ENCODE results near the gene DLG2. TPM values are rescaled to one million over a fixed set of nuclear protein-coding genes. Genes with fewer than 3 reads are reported as not detected.
"Not testable (repeated sequence)": the region's sequence is repeated elsewhere in the genome, so short reads cannot be mapped to it uniquely, and the experiment has no call there.

The DLG2 gene
- polyA plus RNA-seq, 2 donors = 2.6 to 6.7 TPM

DNA sequence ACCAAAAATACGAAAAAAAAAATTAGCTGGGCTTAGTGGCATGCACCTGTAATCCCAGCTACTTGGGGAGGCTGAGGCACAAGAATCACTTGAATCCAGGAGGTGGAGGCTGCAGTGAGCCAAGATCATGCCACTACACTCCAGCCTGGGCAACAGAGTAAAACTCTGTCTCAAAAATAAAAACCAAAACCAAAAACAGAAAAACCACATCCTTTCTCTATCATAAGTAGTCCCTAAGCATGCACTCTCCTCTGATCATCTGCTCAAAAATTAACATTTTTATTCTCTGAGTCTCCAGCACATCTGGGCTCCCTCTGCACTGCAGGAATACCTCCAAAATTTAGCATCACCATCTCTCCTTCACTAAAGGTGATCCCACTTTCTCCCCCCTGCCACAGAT is 516.9 kb downstream of the DLG2 start:
- 63 to 77% methylated on average over 1 of the region's 1 CpG for WGBS, 2 donors
- not testable (repeated sequence) for H3K9me3 ChIP-seq (ENCODE audit: control insufficient read depth in 2 of 2, insufficient read depth in 1 of 2, low read depth in 1 of 2, low read length in 1 of 2); H3K4me3 ChIP-seq (ENCODE audit: low read depth in 1 of 2, low read length in 2 of 2); H3K27ac ChIP-seq (ENCODE audit: low read depth in 2 of 2, low read length in 1 of 2); H3K4me1 ChIP-seq (ENCODE audit: control insufficient read depth in 2 of 2, insufficient read depth in 2 of 2, low read length in 1 of 2); H3K36me3 ChIP-seq (ENCODE audit: control insufficient read depth in 2 of 2, insufficient read depth in 2 of 2, low read length in 1 of 2); H3K27me3 ChIP-seq (ENCODE audit: control insufficient read depth in 1 of 2, insufficient read depth in 2 of 2, low read length in 2 of 2)

DNA sequence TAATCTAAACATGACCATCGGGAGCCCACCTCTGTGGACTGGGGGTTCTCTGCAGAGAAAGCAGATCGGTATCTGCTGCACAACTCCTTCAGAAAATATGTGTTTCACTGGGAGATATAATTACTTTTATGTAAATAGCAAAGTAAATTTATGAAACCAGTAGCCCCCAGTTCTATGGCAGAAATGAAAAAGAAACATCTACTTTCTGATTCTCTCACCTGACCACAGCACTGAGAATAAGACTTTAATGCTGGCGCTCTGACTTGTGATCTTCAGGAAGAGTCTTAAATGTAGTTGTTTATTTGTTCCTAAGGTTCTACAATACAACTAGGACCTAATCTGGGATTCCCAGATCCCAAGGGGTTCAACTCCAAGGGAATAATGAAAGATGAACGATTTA is 518.0 kb downstream of the DLG2 start:
- no peak overlapping the region for H3K4me3 ChIP-seq (ENCODE audit: low read depth in 1 of 2, low read length in 2 of 2)
- H3K4me1 ChIP-seq (ENCODE audit: control insufficient read depth in 2 of 2, insufficient read depth in 2 of 2, low read length in 1 of 2) = no peaks in the 10 kb centered on the region
- no peaks in the 10 kb centered on the region for H3K36me3 ChIP-seq (ENCODE audit: control insufficient read depth in 2 of 2, insufficient read depth in 2 of 2, low read length in 1 of 2)
- no peak overlapping the region for H3K27ac ChIP-seq (ENCODE audit: low read depth in 2 of 2, low read length in 1 of 2)
- WGBS, 2 donors = 77 to 86% methylated on average over 4 of the region's 4 CpGs
- H3K9me3 ChIP-seq (ENCODE audit: control insufficient read depth in 2 of 2, insufficient read depth in 1 of 2, low read depth in 1 of 2, low read length in 1 of 2) = no peaks in the 10 kb centered on the region
- no peaks in the 10 kb centered on the region for H3K27me3 ChIP-seq (ENCODE audit: control insufficient read depth in 1 of 2, insufficient read depth in 2 of 2, low read length in 2 of 2)

DNA sequence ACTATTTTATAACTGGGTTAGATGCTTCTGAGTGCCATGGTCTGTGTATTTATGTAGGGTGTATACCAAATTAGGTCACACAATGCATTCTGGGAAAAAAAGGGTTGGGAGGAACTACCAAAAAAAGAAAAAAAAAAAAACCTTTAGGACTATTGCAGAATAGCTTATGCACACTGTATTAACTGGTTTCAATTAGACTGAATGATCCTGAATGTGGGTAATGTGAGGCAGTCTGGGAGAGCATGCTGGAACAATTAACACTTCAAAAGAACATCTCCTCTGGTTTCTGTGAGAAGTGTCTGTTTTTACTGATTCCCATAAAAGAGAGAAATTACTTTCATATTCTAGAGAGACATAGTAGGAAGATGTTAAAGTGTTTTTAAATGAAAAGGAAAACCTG is 521.3 kb downstream of the DLG2 start:
- Histone ChIP-seq H3K4me3 (ENCODE audit: low read depth in 1 of 2, low read length in 2 of 2) (no peak overlapping the region), H3K36me3 (ENCODE audit: control insufficient read depth in 2 of 2, insufficient read depth in 2 of 2, low read length in 1 of 2) (no peaks in the 10 kb centered on the region)

DNA sequence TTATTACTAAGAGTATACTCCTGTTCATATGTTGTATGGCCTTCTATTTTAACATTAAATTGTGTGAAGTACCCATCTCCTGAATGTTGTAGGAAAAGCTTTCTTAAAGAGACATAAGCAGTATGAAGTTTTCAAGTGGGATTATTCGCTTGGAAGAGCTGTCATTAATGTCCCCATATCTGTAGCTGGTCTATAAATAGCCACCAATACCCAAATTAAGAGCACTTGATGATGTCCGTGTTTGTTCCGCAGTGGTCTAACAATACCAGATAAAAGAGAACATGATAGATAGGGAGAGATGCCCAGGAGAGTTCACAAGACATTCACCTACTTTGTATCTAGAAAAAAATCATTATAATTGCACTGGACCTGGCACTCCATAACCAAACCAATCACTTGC is 527.6 kb downstream of the DLG2 start:
- 76 to 79% methylated on average over 3 of the region's 3 CpGs for WGBS, 2 donors
- peaks cover 0 to 2% of the 10 kb centered on the region in 2 donors for H3K9me3 ChIP-seq (ENCODE audit: control insufficient read depth in 2 of 2, insufficient read depth in 1 of 2, low read depth in 1 of 2, low read length in 1 of 2)
- H3K36me3 ChIP-seq (ENCODE audit: control insufficient read depth in 2 of 2, insufficient read depth in 2 of 2, low read length in 1 of 2) = no peaks in the 10 kb centered on the region
- no peaks in the 10 kb centered on the region for H3K4me1 ChIP-seq (ENCODE audit: control insufficient read depth in 2 of 2, insufficient read depth in 2 of 2, low read length in 1 of 2)
- no peak overlapping the region for H3K4me3 ChIP-seq (ENCODE audit: low read depth in 1 of 2, low read length in 2 of 2)
- H3K27ac ChIP-seq (ENCODE audit: low read depth in 2 of 2, low read length in 1 of 2) = no peak overlapping the region
- H3K27me3 ChIP-seq (ENCODE audit: control insufficient read depth in 1 of 2, insufficient read depth in 2 of 2, low read length in 2 of 2) = no peaks in the 10 kb centered on the region

More for the DNA sequence above, 521.3 kb downstream of the DLG2 start:
- no peaks in the 10 kb centered on the region for H3K4me1 ChIP-seq (ENCODE audit: control insufficient read depth in 2 of 2, insufficient read depth in 2 of 2, low read length in 1 of 2)
- no peaks in the 10 kb centered on the region for H3K27me3 ChIP-seq (ENCODE audit: control insufficient read depth in 1 of 2, insufficient read depth in 2 of 2, low read length in 2 of 2)
- no peak overlapping the region for H3K27ac ChIP-seq (ENCODE audit: low read depth in 2 of 2, low read length in 1 of 2)
- H3K9me3 ChIP-seq (ENCODE audit: control insufficient read depth in 2 of 2, insufficient read depth in 1 of 2, low read depth in 1 of 2, low read length in 1 of 2) = no peaks in the 10 kb centered on the region

DNA sequence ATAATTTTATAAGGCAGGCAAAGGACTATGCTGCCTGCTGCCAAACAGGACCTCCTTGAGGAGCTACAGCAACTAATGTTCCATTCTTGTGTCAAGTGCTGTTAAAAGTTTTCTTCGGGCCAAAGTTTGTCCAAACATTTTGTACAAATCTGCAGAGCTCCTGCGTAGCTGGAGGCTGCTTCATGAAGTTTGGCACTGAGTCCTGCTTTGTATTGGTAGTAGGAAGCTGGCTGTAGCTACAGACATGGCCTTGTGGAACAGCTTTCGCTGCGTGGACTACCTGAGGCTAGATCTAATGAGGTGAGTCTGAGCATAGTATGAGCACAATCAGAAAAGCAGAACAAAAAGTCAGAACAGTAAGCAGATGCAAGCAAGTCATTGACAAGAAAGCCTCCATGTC is 528.1 kb downstream of the DLG2 start:
- Histone ChIP-seq H3K4me1 (ENCODE audit: control insufficient read depth in 2 of 2, insufficient read depth in 2 of 2, low read length in 1 of 2) (no peaks in the 10 kb centered on the region), H3K4me3 (ENCODE audit: low read depth in 1 of 2, low read length in 2 of 2) (no peak overlapping the region), H3K27ac (ENCODE audit: low read depth in 2 of 2, low read length in 1 of 2) (no peak overlapping the region), H3K27me3 (ENCODE audit: control insufficient read depth in 1 of 2, insufficient read depth in 2 of 2, low read length in 2 of 2) (no peaks in the 10 kb centered on the region), H3K9me3 (ENCODE audit: control insufficient read depth in 2 of 2, insufficient read depth in 1 of 2, low read depth in 1 of 2, low read length in 1 of 2) (peaks cover 0 to 2% of the 10 kb centered on the region in 2 donors), H3K36me3 (ENCODE audit: control insufficient read depth in 2 of 2, insufficient read depth in 2 of 2, low read length in 1 of 2) (no peaks in the 10 kb centered on the region)
- WGBS, 2 donors = 54 to 59% methylated on average over 4 of the region's 4 CpGs

DNA sequence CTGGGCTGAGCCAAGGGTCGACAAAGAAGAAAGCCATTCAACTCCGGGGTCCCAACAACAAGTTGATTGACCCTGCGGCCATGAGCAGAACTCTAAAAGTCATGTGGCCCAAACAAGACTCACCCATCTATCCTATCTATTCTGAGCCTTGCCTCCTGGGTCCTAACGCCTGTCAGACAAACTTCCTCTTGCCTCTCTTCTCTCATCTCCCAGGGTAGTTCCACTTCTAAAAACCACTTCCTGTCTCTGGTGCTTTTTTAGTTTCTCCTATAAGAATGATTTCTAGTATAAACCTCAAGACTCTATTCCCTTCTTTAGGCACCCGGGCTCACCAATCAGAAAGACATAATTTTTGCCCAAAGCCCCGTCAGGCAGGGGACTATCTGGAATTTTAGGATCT is 530.2 kb downstream of the DLG2 start:
- Histone ChIP-seq H3K27ac (ENCODE audit: low read depth in 2 of 2, low read length in 1 of 2) (no peak overlapping the region), H3K4me3 (ENCODE audit: low read depth in 1 of 2, low read length in 2 of 2) (no peak overlapping the region)
- WGBS, 2 donors = 82 to 87% methylated on average over 6 of the region's 6 CpGs

DNA sequence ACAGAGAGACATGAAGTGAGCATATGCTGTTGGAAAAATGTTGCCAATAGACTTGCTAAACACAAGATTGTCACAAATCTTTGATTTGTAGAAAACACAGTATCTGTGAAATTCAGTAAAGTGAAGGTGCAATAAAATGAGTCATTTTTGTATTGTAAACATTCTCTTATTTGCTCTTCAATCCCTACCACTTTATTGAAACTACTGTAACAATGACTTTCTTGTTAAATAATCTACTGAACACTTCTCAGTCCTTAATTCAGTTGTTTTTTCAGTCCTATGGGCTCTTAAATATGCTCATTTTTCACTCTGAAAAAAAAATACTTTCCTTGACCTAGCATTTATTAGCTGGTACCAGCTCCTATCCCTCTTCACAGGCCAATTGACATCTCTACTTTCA is 531.9 kb downstream of the DLG2 start:
- Histone ChIP-seq H3K9me3 (ENCODE audit: control insufficient read depth in 2 of 2, insufficient read depth in 1 of 2, low read depth in 1 of 2, low read length in 1 of 2) (peaks cover 0 to 2% of the 10 kb centered on the region in 2 donors), H3K4me1 (ENCODE audit: control insufficient read depth in 2 of 2, insufficient read depth in 2 of 2, low read length in 1 of 2) (no peaks in the 10 kb centered on the region), H3K27me3 (ENCODE audit: control insufficient read depth in 1 of 2, insufficient read depth in 2 of 2, low read length in 2 of 2) (no peaks in the 10 kb centered on the region), H3K27ac (ENCODE audit: low read depth in 2 of 2, low read length in 1 of 2) (no peak overlapping the region), H3K4me3 (ENCODE audit: low read depth in 1 of 2, low read length in 2 of 2) (no peak overlapping the region), H3K36me3 (ENCODE audit: control insufficient read depth in 2 of 2, insufficient read depth in 2 of 2, low read length in 1 of 2) (no peaks in the 10 kb centered on the region)

More for the DNA sequence above, 530.2 kb downstream of the DLG2 start:
- no peaks in the 10 kb centered on the region for H3K27me3 ChIP-seq (ENCODE audit: control insufficient read depth in 1 of 2, insufficient read depth in 2 of 2, low read length in 2 of 2)
- H3K4me1 ChIP-seq (ENCODE audit: control insufficient read depth in 2 of 2, insufficient read depth in 2 of 2, low read length in 1 of 2) = no peaks in the 10 kb centered on the region
- H3K36me3 ChIP-seq (ENCODE audit: control insufficient read depth in 2 of 2, insufficient read depth in 2 of 2, low read length in 1 of 2) = no peaks in the 10 kb centered on the region
- H3K9me3 ChIP-seq (ENCODE audit: control insufficient read depth in 2 of 2, insufficient read depth in 1 of 2, low read depth in 1 of 2, low read length in 1 of 2) = peaks cover 0 to 2% of the 10 kb centered on the region in 2 donors

DNA sequence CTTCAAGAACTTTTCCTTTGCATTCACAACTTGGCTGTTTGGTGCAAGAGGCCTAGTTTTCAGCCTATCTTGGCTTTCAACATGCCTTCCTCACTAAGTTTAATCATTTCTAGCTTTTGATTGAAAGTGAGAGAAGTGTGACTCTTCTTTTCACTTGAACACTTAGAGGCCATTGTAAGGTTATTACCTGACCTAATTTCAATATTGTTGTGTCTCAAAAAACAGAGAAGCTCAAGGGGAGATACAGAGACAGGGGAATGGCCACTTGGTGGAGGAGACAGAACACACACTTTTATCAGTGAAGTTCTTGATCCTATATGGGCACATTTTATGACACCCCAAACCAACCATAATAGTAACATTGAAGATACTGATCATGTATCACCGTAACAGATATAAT is 532.3 kb downstream of the DLG2 start:
- H3K4me3 ChIP-seq (ENCODE audit: low read depth in 1 of 2, low read length in 2 of 2) = no peak overlapping the region
- no peaks in the 10 kb centered on the region for H3K4me1 ChIP-seq (ENCODE audit: control insufficient read depth in 2 of 2, insufficient read depth in 2 of 2, low read length in 1 of 2)
- no peaks in the 10 kb centered on the region for H3K36me3 ChIP-seq (ENCODE audit: control insufficient read depth in 2 of 2, insufficient read depth in 2 of 2, low read length in 1 of 2)
- WGBS, 2 donors = 85 to 93% methylated on average over 1 of the region's 1 CpG
- H3K27ac ChIP-seq (ENCODE audit: low read depth in 2 of 2, low read length in 1 of 2) = no peak overlapping the region
- no peaks in the 10 kb centered on the region for H3K27me3 ChIP-seq (ENCODE audit: control insufficient read depth in 1 of 2, insufficient read depth in 2 of 2, low read length in 2 of 2)
- peaks cover 0 to 2% of the 10 kb centered on the region in 2 donors for H3K9me3 ChIP-seq (ENCODE audit: control insufficient read depth in 2 of 2, insufficient read depth in 1 of 2, low read depth in 1 of 2, low read length in 1 of 2)

DNA sequence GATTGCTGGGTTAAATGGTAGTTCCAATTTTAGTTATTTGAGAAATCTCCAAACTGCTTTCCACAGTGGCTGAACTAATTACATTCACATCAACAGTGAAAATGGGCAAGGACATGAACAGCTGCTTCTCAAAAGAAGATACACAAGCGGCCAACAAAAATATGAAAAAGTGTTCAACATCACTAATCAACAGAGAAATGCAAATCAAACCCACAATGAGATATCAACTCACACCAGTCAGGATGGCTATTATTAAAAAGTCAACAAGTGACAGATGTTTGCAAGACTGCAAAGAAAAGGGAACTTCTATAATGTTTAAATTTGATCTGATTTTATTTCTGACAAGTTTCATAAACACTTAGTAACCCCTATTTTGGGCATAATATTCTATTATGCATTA is 537.5 kb downstream of the DLG2 start:
- WGBS, 2 donors = 83 to 93% methylated on average over 1 of the region's 1 CpG
- H3K4me1 ChIP-seq (ENCODE audit: control insufficient read depth in 2 of 2, insufficient read depth in 2 of 2, low read length in 1 of 2) = no peaks in the 10 kb centered on the region
- H3K27me3 ChIP-seq (ENCODE audit: control insufficient read depth in 1 of 2, insufficient read depth in 2 of 2, low read length in 2 of 2) = no peaks in the 10 kb centered on the region
- H3K9me3 ChIP-seq (ENCODE audit: control insufficient read depth in 2 of 2, insufficient read depth in 1 of 2, low read depth in 1 of 2, low read length in 1 of 2) = no peaks in the 10 kb centered on the region
- no peak overlapping the region for H3K27ac ChIP-seq (ENCODE audit: low read depth in 2 of 2, low read length in 1 of 2)
- H3K4me3 ChIP-seq (ENCODE audit: low read depth in 1 of 2, low read length in 2 of 2) = no peak overlapping the region
- no peaks in the 10 kb centered on the region for H3K36me3 ChIP-seq (ENCODE audit: control insufficient read depth in 2 of 2, insufficient read depth in 2 of 2, low read length in 1 of 2)

DNA sequence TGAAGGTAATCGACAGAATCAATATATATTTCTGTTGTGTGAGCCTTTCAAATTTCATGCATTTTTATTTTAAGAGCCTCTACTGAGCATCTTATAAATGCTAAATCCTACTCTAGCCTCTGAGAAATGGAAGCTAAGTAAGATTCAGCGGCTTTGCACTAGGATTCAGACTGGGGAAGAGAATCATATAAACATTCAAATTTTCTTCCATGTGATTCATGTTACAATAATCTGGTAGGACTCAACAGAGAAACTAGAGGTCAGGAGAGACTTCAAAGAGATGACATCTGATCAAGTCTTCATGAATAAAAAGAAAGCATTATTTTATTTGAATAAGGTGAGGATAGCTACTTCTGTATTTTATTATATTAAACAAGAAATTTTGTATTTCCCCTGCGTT is 538.9 kb downstream of the DLG2 start:
- Histone ChIP-seq H3K27me3 (ENCODE audit: control insufficient read depth in 1 of 2, insufficient read depth in 2 of 2, low read length in 2 of 2) (no peaks in the 10 kb centered on the region), H3K4me3 (ENCODE audit: low read depth in 1 of 2, low read length in 2 of 2) (no peak overlapping the region), H3K36me3 (ENCODE audit: control insufficient read depth in 2 of 2, insufficient read depth in 2 of 2, low read length in 1 of 2) (no peaks in the 10 kb centered on the region), H3K9me3 (ENCODE audit: control insufficient read depth in 2 of 2, insufficient read depth in 1 of 2, low read depth in 1 of 2, low read length in 1 of 2) (no peaks in the 10 kb centered on the region), H3K27ac (ENCODE audit: low read depth in 2 of 2, low read length in 1 of 2) (no peak overlapping the region), H3K4me1 (ENCODE audit: control insufficient read depth in 2 of 2, insufficient read depth in 2 of 2, low read length in 1 of 2) (no peaks in the 10 kb centered on the region)
- WGBS, 2 donors = 62 to 72% methylated on average over 3 of the region's 3 CpGs
